ENCODE data around the gene AGER. TPM values are rescaled to one million over a fixed set of nuclear protein-coding genes. Genes with fewer than 3 reads are reported as not detected.
"Not testable (repeated sequence)": the region's sequence is repeated elsewhere in the genome, so short reads cannot be mapped to it uniquely, and the experiment has no call there.

Gene AGER
- total RNA-seq, 2 experiments from 2014 or later, result 15.6 to 17.0 TPM

GRCh38 chr6:32195902-32196681, 12.0 kb upstream of the AGER start:
- H3K9me3 Mint-ChIP-seq, result no peaks in the 10 kb centered on the region
- H3K36me3 Mint-ChIP-seq (ENCODE audit: low read depth), result peaks cover 8% of the 10 kb centered on the region
- no peaks in the 10 kb centered on the region for H3K27me3 Mint-ChIP-seq (ENCODE audit: low read depth)
- peaks cover 35% of the 10 kb centered on the region for H3K4me1 Mint-ChIP-seq (ENCODE audit: low read depth)
- CTCF ChIA-PET, result interaction anchor here (0.6 to 2.0 kb wide), 11 partner anchors 9 to 81 kb away, joined by 3 to 11 read pairs (median 5); partner anchors contain the start of genes AGPAT1 and RNF5
- peak; percentile 73 for DNase-seq
- H3K4me3 Mint-ChIP-seq, result peak overlapping the region; percentile 97
- H3K27ac Mint-ChIP-seq, result peak overlapping the region; percentile 98
- intact Hi-C loops (cut with micrococcal nuclease), result loop anchor here (1.0 to 10.0 kb wide), 9 partner anchors 18 to 1009 kb away; partner anchors contain the start of genes ATF6B, ATP6V1G2, DDX39B and HSD17B8

GRCh38 chr6:32195652-32195901, 11.5 kb upstream of the AGER start:
- CTCF ChIA-PET, result interaction anchor here (0.6 to 2.0 kb wide), 12 partner anchors 10 to 81 kb away, joined by 3 to 11 read pairs (median 4); partner anchors contain the start of genes AGPAT1 and RNF5
- no peaks in the 10 kb centered on the region for H3K27me3 Mint-ChIP-seq (ENCODE audit: low read depth)
- peaks cover 10% of the 10 kb centered on the region for H3K36me3 Mint-ChIP-seq (ENCODE audit: low read depth)
- H3K9me3 Mint-ChIP-seq, result no peaks in the 10 kb centered on the region
- H3K27ac Mint-ChIP-seq, result peak overlapping the region; percentile 95
- DNase-seq, result peak; percentile 100
- intact Hi-C loops (cut with micrococcal nuclease), result loop anchor here (1.0 to 10.0 kb wide), 9 partner anchors 17 to 1009 kb away; partner anchors contain the start of genes ATF6B, ATP6V1G2, DDX39B and HSD17B8
- peak overlapping the region; percentile 97 for H3K4me3 Mint-ChIP-seq
- peaks cover 36% of the 10 kb centered on the region for H3K4me1 Mint-ChIP-seq (ENCODE audit: low read depth)

GRCh38 chr6:32194825-32195651, 11.0 kb upstream of the AGER start:
- peak; percentile 66 for DNase-seq
- Mint-ChIP-seq H3K4me3 (peak overlapping the region; percentile 97), H3K27me3 (ENCODE audit: low read depth) (no peaks in the 10 kb centered on the region), H3K4me1 (ENCODE audit: low read depth) (peaks cover 36% of the 10 kb centered on the region), H3K36me3 (ENCODE audit: low read depth) (peaks cover 10% of the 10 kb centered on the region), H3K27ac (peak overlapping the region; percentile 95), H3K9me3 (no peaks in the 10 kb centered on the region)
- CTCF ChIA-PET, result interaction anchor here (0.6 to 2.0 kb wide), 11 partner anchors 10 to 80 kb away, joined by 3 to 11 read pairs (median 5); partner anchors contain the start of genes AGPAT1 and RNF5
- intact Hi-C loops (cut with micrococcal nuclease), result loop anchor here (1.0 to 10.0 kb wide), 10 partner anchors 17 to 1010 kb away; partner anchors contain the start of genes ATF6B, ATP6V1G2, CLIC1 and DDX39B

- H3K27ac Mint-ChIP-seq, result peak overlapping the region; percentile 95
- no peaks in the 10 kb centered on the region for H3K9me3 Mint-ChIP-seq
- CTCF ChIA-PET, result interaction anchor here (1.9 to 2.0 kb wide), 2 partner anchors 17 to 77 kb away, joined by 3 to 11 read pairs; partner anchors contain the start of genes AGPAT1 and RNF5
- peaks cover 10% of the 10 kb centered on the region for H3K36me3 Mint-ChIP-seq (ENCODE audit: low read depth)
- intact Hi-C loops (cut with micrococcal nuclease), result loop anchor here (5.0 to 10.0 kb wide), 4 partner anchors 457 to 1010 kb away; partner anchors contain the start of genes ATP6V1G2, CLIC1, DDX39B and HSD17B8
- H3K27me3 Mint-ChIP-seq (ENCODE audit: low read depth), result no peaks in the 10 kb centered on the region
- peak overlapping the region; percentile 97 for H3K4me3 Mint-ChIP-seq
- peaks cover 36% of the 10 kb centered on the region for H3K4me1 Mint-ChIP-seq (ENCODE audit: low read depth)
- DNase-seq, result no peak
These were observed 10.3 kb upstream of the AGER start for GRCh38 chr6:32194388-32194787.

GRCh38 chr6:32193096-32193495, 9.0 kb upstream of the AGER start:
- peak overlapping the region; percentile 99 for H3K27ac Mint-ChIP-seq
- H3K36me3 Mint-ChIP-seq (ENCODE audit: low read depth), result peaks cover 21% of the 10 kb centered on the region
- H3K4me1 Mint-ChIP-seq (ENCODE audit: low read depth), result peaks cover 48% of the 10 kb centered on the region
- not testable (repeated sequence) for H3K9me3 Mint-ChIP-seq; H3K27me3 Mint-ChIP-seq (ENCODE audit: low read depth); DNase-seq
- H3K4me3 Mint-ChIP-seq, result peak overlapping the region; percentile 95
- CTCF ChIA-PET, result interaction anchor here (0.5 to 1.4 kb wide), 5 partner anchors 33 to 233 kb away, joined by 3 to 6 read pairs (median 3); no protein-coding TSS in a partner anchor
- intact Hi-C loops (cut with micrococcal nuclease), result loop anchor here (5.0 to 10.0 kb wide), 4 partner anchors 456 to 1012 kb away; partner anchors contain the start of genes ATP6V1G2, CLIC1, DDX39B and HSD17B8

GRCh38 chr6:32192608-32193039, 8.6 kb upstream of the AGER start, which contains the start of gene GPSM3:
TSS of gene GPSM3 (minus strand) at chr6:32192643. CDS start at chr6:32192513, 130 bp downstream.
- H3K4me3 Mint-ChIP-seq, result peak within 1 kb of the TSS; percentile 95
- H3K36me3 Mint-ChIP-seq (ENCODE audit: low read depth), result peaks cover 23% of the 10 kb centered on the region
- no peaks in the 10 kb centered on the region for H3K9me3 Mint-ChIP-seq
- CTCF ChIA-PET, result interaction anchor here (0.5 to 1.4 kb wide), 5 partner anchors 33 to 233 kb away, joined by 3 to 6 read pairs (median 3); no protein-coding TSS in a partner anchor
- H3K4me1 Mint-ChIP-seq (ENCODE audit: low read depth), result peaks cover 53% of the 10 kb centered on the region
- intact Hi-C loops (cut with micrococcal nuclease), result loop anchor here (5.0 to 10.0 kb wide), 4 partner anchors 455 to 1012 kb away; partner anchors contain the start of genes ATP6V1G2, CLIC1, DDX39B and HSD17B8
- no peaks in the 10 kb centered on the region for H3K27me3 Mint-ChIP-seq (ENCODE audit: low read depth)
- peak within 1 kb of the TSS; percentile 99 for H3K27ac Mint-ChIP-seq
- DNase-seq, result peak; percentile 76

- intact Hi-C loops (cut with micrococcal nuclease), result loop anchor here (5.0 to 10.0 kb wide), 4 partner anchors 455 to 1013 kb away; partner anchors contain the start of genes ATP6V1G2, CLIC1, DDX39B and HSD17B8
- H3K4me1 Mint-ChIP-seq (ENCODE audit: low read depth), result peaks cover 58% of the 10 kb centered on the region
- peak; percentile 52 for DNase-seq
- H3K9me3 Mint-ChIP-seq, result no peaks in the 10 kb centered on the region
- CTCF ChIA-PET, result interaction anchor here (0.5 to 1.4 kb wide), 3 partner anchors 34 to 74 kb away, joined by 3 to 6 read pairs (median 3); no protein-coding TSS in a partner anchor
- H3K27ac Mint-ChIP-seq, result peak overlapping the region; percentile 99
- peak overlapping the region; percentile 95 for H3K4me3 Mint-ChIP-seq
- no peaks in the 10 kb centered on the region for H3K27me3 Mint-ChIP-seq (ENCODE audit: low read depth)
- H3K36me3 Mint-ChIP-seq (ENCODE audit: low read depth), result peaks cover 30% of the 10 kb centered on the region
These were observed 7.9 kb upstream of the AGER start for GRCh38 chr6:32191696-32192607.

- CTCF ChIA-PET, result no interaction called here
- intact Hi-C loops (cut with micrococcal nuclease), result loop anchor here (1.0 to 10.0 kb wide), 6 partner anchors 13 to 1014 kb away; partner anchors contain the start of genes ATF6B, ATP6V1G2, CLIC1 and DDX39B
- Mint-ChIP-seq H3K27ac (peak overlapping the region; percentile 99), H3K27me3 (ENCODE audit: low read depth) (no peaks in the 10 kb centered on the region), H3K9me3 (no peaks in the 10 kb centered on the region), H3K4me1 (ENCODE audit: low read depth) (peaks cover 59% of the 10 kb centered on the region), H3K36me3 (ENCODE audit: low read depth) (peaks cover 35% of the 10 kb centered on the region), H3K4me3 (peak overlapping the region; percentile 95)
- peak; percentile 23 for DNase-seq
These were observed 7.0 kb upstream of the AGER start for GRCh38 chr6:32190911-32191677.

- Mint-ChIP-seq H3K27ac (peak within 1 kb of the TSS; percentile 99), H3K4me3 (peak within 1 kb of the TSS; percentile 95), H3K27me3 (ENCODE audit: low read depth) (no peaks in the 10 kb centered on the region), H3K4me1 (ENCODE audit: low read depth) (peaks cover 66% of the 10 kb centered on the region), H3K9me3 (no peaks in the 10 kb centered on the region), H3K36me3 (ENCODE audit: low read depth) (peaks cover 40% of the 10 kb centered on the region)
- peak; percentile 93 for DNase-seq
- CTCF ChIA-PET, result no interaction called here
- intact Hi-C loops (cut with micrococcal nuclease), result loop anchor here (1.0 to 10.0 kb wide), 6 partner anchors 12 to 1015 kb away; partner anchors contain the start of genes ATF6B, ATP6V1G2, CLIC1 and DDX39B
These were observed 6.2 kb upstream of the AGER start, which contains the start of gene PBX2 for GRCh38 chr6:32190054-32190851. TSS of gene PBX2 (minus strand) at chr6:32190202. CDS start at chr6:32189915, 287 bp downstream.

Measured in activated naive CD4-positive, alpha-beta T cell treated with anti-CD3 and anti-CD28 coated beads for 36 hours (primary cell).